ENCODE results near the gene EIF2B4. TPM values are rescaled to one million over a fixed set of nuclear protein-coding genes. Genes with fewer than 3 reads are reported as not detected.

Gene EIF2B4
- total and polyA plus RNA-seq, 2 of the 13 experiments (the other 11 are each of a cell fraction or from before 2014, with no cell fraction given): 91.5 to 96.4 TPM

DNA sequence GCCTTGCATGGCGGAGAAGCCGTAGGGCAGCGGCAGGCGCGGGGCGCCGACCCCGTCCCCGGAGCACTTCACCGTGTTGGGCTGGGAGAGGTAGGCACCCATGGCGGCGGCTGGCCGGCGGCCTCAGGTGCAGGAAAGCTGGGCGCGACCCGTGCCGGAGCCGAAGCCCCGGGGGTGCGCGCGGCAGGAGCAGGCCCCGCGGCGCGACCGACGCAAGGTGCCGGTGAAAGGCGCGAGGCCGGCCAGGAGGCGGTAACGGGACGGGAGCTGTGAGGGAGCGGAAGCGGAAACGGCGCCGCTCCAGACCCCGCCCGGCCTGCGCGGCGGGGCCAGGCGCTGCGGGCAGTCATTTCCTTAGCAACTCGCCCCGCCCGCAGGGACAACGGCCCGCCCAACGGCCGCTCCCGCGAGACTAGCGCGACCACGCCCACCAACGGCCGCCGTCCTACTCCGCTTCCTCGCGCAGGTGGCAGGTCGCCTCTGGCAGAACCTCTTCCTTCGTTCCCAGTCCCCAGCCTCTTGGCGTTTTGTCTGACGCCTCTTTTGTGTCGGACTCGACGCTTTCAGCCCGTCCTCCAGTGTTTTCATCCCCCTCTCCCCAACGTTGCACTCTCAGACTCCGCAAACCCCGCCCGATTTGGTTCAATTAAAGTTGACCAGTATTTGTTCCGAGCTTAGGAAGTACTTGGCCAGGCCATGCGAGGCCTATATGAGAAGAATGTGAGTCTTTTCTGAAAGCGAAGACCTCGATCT lies 39.4 kb upstream of the EIF2B4 start, which contains the start of gene PPM1G (continued):
- TF ChIP-seq EED (CRISPR knock-in tag; IDR thresholded peaks at IDR 0.05): no peak
- TF ChIP-seq, protein P1, sequence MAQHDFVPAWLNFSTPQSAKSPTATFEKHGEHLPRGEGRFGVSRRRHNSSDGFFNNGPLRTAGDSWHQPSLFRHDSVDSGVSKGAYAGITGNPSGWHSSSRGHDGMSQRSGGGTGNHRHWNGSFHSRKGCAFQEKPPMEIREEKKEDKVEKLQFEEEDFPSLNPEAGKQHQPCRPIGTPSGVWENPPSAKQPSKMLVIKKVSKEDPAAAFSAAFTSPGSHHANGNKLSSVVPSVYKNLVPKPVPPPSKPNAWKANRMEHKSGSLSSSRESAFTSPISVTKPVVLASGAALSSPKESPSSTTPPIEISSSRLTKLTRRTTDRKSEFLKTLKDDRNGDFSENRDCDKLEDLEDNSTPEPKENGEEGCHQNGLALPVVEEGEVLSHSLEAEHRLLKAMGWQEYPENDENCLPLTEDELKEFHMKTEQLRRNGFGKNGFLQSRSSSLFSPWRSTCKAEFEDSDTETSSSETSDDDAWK (CRISPR knock-in tag; IDR thresholded peaks at IDR 0.05): no peak
- TF ChIP-seq ZNF3 (CRISPR knock-in tag; IDR thresholded peaks at IDR 0.05): no peak
- TF ChIP-seq, protein P2, sequence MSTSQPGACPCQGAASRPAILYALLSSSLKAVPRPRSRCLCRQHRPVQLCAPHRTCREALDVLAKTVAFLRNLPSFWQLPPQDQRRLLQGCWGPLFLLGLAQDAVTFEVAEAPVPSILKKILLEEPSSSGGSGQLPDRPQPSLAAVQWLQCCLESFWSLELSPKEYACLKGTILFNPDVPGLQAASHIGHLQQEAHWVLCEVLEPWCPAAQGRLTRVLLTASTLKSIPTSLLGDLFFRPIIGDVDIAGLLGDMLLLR (CRISPR knock-in tag; IDR thresholded peaks at IDR 0.05): peak; percentile 97
- peak; percentile 57; the same call in 1 of the 2 replicates for TF ChIP-seq HDAC2 (CRISPR knock-in tag; IDR thresholded peaks at IDR 0.05)
- TF ChIP-seq, protein P3, sequence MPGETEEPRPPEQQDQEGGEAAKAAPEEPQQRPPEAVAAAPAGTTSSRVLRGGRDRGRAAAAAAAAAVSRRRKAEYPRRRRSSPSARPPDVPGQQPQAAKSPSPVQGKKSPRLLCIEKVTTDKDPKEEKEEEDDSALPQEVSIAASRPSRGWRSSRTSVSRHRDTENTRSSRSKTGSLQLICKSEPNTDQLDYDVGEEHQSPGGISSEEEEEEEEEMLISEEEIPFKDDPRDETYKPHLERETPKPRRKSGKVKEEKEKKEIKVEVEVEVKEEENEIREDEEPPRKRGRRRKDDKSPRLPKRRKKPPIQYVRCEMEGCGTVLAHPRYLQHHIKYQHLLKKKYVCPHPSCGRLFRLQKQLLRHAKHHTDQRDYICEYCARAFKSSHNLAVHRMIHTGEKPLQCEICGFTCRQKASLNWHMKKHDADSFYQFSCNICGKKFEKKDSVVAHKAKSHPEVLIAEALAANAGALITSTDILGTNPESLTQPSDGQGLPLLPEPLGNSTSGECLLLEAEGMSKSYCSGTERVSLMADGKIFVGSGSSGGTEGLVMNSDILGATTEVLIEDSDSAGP (CRISPR knock-in tag; IDR thresholded peaks at IDR 0.05; ENCODE audit: borderline replicate concordance): peak; percentile 91; the same call in 1 of the 2 replicates
- TF ChIP-seq, protein P4, sequence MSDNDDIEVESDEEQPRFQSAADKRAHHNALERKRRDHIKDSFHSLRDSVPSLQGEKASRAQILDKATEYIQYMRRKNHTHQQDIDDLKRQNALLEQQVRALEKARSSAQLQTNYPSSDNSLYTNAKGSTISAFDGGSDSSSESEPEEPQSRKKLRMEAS (IDR thresholded peaks at IDR 0.05): peak; percentile 94
- 0 out of 2 replicates have a peak, but pooled peaks have one; percentile 32 for TF ChIP-seq ZNF253 (CRISPR knock-in tag; IDR thresholded peaks at IDR 0.05; ENCODE audit: borderline replicate concordance)
- TF ChIP-seq, protein P5, sequence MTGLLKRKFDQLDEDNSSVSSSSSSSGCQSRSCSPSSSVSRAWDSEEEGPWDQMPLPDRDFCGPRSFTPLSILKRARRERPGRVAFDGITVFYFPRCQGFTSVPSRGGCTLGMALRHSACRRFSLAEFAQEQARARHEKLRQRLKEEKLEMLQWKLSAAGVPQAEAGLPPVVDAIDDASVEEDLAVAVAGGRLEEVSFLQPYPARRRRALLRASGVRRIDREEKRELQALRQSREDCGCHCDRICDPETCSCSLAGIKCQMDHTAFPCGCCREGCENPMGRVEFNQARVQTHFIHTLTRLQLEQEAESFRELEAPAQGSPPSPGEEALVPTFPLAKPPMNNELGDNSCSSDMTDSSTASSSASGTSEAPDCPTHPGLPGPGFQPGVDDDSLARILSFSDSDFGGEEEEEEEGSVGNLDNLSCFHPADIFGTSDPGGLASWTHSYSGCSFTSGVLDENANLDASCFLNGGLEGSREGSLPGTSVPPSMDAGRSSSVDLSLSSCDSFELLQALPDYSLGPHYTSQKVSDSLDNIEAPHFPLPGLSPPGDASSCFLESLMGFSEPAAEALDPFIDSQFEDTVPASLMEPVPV (CRISPR knock-in tag; IDR thresholded peaks at IDR 0.05): peak; percentile 96
- TF ChIP-seq HMGXB3 (CRISPR knock-in tag; IDR thresholded peaks at IDR 0.05; ENCODE audit: borderline replicate concordance): 0 out of 2 replicates have a peak, but pooled peaks have one; percentile 43
- no peak for TF ChIP-seq HMG20A (CRISPR knock-in tag; IDR thresholded peaks at IDR 0.05; ENCODE audit: borderline replicate concordance)
- TF ChIP-seq CCDC6 (CRISPR knock-in tag; IDR thresholded peaks at IDR 0.05): peak; percentile 97; the same call in 1 of the 2 replicates
